Measurements from ENCODE around the gene ABCA7. TPM values are rescaled to one million over a fixed set of nuclear protein-coding genes. Genes with fewer than 3 reads are reported as not detected.

The ABCA7 gene
- total RNA-seq, 1 experiment from 2014 or later = 91.4 TPM

DNA sequence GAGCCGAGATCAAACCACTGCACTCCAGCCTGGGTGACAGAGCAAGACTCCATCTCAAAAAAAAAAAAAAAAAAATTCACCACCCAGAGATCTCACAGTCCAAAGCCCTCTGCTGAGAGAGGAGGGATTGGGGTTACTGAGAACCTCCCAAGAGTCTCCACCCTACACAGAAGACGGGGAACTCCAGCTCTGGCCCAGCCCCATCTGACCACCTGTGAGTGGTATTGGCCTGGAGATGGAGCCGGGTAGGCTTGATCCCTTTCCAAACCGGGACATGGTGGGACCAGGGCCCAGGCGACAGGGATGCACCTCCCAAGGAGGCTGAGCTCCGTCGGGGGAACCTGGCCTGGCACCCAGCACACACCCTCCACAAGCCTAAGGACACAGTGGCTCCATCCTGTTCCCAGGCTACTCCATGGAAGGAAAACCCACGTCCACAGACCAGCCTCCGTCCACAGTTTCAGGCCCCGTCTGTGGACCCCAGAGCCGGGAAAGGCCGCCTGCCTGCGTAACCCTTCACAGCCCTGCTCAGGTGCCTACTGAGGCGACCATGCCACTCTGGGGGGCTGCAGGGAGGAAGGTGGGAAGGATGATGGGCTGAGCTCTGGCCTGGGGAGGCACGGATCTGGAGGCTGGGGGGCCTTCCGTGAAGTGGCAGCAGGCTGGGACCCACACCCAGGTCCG is 20.8 kb upstream of the ABCA7 start:
- ATAC-seq (no peak), DNase-seq (ENCODE audit: low read depth, low spot score) (no peak)
- no TSS peak for BruUV-seq (replicated peaks)
- Histone ChIP-seq H3K9ac (ENCODE audit: low read length) (peak overlapping the region; percentile 99), H4K20me1 (ENCODE audit: insufficient read depth) (no peaks in the 10 kb centered on the region; the same call in 1 of the 2 replicates), H3K9me2 (ENCODE audit: insufficient read depth) (no peaks in the 10 kb centered on the region), H3K4me3 (replicated peaks in 1 of 2; ENCODE audit: low read depth in 1 of 2, low read length in 2 of 2) (peak overlapping the region; percentile 94 to 97), H3K9me3 (ENCODE audit: control insufficient read depth in 1 of 2, insufficient read depth in 1 of 2, low read depth in 1 of 2, low read length in 2 of 2) (no peaks in the 10 kb centered on the region), H2AFZ (ENCODE audit: low read depth, low read length, poor library complexity, severe bottlenecking) (no peak overlapping the region), H3K4me2 (ENCODE audit: low read length) (peak overlapping the region; percentile 99), H3K4me1 (ENCODE audit: control insufficient read depth in 1 of 2, insufficient read depth in 2 of 2, low read length in 2 of 2) (peaks cover 37 to 54% of the 10 kb centered on the region in 2 experiments), H3K27me3 (ENCODE audit: insufficient read depth, low read length) (no peaks in the 10 kb centered on the region), H3K27ac (ENCODE audit: low read depth, low read length) (peak overlapping the region; percentile 86), H3K79me2 (ENCODE audit: insufficient read depth, low read length) (peaks cover 69% of the 10 kb centered on the region), H3K36me3 (ENCODE audit: control insufficient read depth in 1 of 2, insufficient read depth in 2 of 2, low read length in 2 of 2) (peaks cover 0 to 16% of the 10 kb centered on the region in 2 experiments; a peak in 2 of 4 replicates)
- TF ChIP-seq SIN3A (IDR thresholded peaks at IDR 0.05; ENCODE audit: low read depth) = no peak
- TF ChIP-seq YY1 (IDR thresholded peaks at IDR 0.05; ENCODE audit: extremely low read depth, insufficient replicate concordance, low read depth, low read length) = no peak
- no peak for TF ChIP-seq POLR2A (IDR thresholded peaks at IDR 0.05; ENCODE audit: borderline replicate concordance, extremely low read depth, insufficient read depth, insufficient read length)
- TF ChIP-seq JUND (IDR thresholded peaks at IDR 0.05) = no peak
- no peak for TF ChIP-seq EZH2phosphoT487 (IDR thresholded peaks at IDR 0.05; ENCODE audit: borderline replicate concordance)
- no peak for TF ChIP-seq ELF1 (IDR thresholded peaks at IDR 0.05; ENCODE audit: borderline replicate concordance, low read depth)
- TF ChIP-seq, protein P1, sequence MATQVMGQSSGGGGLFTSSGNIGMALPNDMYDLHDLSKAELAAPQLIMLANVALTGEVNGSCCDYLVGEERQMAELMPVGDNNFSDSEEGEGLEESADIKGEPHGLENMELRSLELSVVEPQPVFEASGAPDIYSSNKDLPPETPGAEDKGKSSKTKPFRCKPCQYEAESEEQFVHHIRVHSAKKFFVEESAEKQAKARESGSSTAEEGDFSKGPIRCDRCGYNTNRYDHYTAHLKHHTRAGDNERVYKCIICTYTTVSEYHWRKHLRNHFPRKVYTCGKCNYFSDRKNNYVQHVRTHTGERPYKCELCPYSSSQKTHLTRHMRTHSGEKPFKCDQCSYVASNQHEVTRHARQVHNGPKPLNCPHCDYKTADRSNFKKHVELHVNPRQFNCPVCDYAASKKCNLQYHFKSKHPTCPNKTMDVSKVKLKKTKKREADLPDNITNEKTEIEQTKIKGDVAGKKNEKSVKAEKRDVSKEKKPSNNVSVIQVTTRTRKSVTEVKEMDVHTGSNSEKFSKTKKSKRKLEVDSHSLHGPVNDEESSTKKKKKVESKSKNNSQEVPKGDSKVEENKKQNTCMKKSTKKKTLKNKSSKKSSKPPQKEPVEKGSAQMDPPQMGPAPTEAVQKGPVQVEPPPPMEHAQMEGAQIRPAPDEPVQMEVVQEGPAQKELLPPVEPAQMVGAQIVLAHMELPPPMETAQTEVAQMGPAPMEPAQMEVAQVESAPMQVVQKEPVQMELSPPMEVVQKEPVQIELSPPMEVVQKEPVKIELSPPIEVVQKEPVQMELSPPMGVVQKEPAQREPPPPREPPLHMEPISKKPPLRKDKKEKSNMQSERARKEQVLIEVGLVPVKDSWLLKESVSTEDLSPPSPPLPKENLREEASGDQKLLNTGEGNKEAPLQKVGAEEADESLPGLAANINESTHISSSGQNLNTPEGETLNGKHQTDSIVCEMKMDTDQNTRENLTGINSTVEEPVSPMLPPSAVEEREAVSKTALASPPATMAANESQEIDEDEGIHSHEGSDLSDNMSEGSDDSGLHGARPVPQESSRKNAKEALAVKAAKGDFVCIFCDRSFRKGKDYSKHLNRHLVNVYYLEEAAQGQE (IDR thresholded peaks at IDR 0.05; ENCODE audit: low read depth) = no peak
- TF ChIP-seq EZH2 (IDR thresholded peaks at IDR 0.05) = no peak
- no peak for TF ChIP-seq CEBPB (IDR thresholded peaks at IDR 0.05; ENCODE audit: low read depth)
- TF ChIP-seq ZNF274 (IDR thresholded peaks at IDR 0.05; ENCODE audit: low read depth, low read length) = no peak
- intact Hi-C loops (cut with micrococcal nuclease) = no loop called here
- RAD21 ChIA-PET (ENCODE audit: low non-redundant PET in 1 of 2, low total read pairs in 2 of 2, uncharacterized antibody in 2 of 2, unreplicated experiment in 2 of 2) = interaction anchor here in 1 of 2 experiments (0.5 kb wide), 1 partner anchor 140 kb away, joined by 5 read pairs; no protein-coding TSS in a partner anchor
- CTCF ChIA-PET = interaction anchor here (1.0 kb wide), 1 partner anchor 35 kb away, joined by 3 read pairs; the partner anchor contains the start of gene WDR18
- POLR2A ChIA-PET = interaction anchor here (0.5 kb wide), 1 partner anchor 24 kb away, joined by 3 read pairs; no protein-coding TSS in a partner anchor

Measured in HCT116 (cell line).